NOMO-1 (cell line): Measurements from ENCODE around the gene TSPAN14.

Experiments
- DNase-seq, 2 experiments: peaks; one replicate each; lab custom pipeline; 2025; ENCODE audit not compliant: unreplicated experiment in 2 of 2; lab: John Stamatoyannopoulos, UW

The TSPAN14 gene

DNA sequence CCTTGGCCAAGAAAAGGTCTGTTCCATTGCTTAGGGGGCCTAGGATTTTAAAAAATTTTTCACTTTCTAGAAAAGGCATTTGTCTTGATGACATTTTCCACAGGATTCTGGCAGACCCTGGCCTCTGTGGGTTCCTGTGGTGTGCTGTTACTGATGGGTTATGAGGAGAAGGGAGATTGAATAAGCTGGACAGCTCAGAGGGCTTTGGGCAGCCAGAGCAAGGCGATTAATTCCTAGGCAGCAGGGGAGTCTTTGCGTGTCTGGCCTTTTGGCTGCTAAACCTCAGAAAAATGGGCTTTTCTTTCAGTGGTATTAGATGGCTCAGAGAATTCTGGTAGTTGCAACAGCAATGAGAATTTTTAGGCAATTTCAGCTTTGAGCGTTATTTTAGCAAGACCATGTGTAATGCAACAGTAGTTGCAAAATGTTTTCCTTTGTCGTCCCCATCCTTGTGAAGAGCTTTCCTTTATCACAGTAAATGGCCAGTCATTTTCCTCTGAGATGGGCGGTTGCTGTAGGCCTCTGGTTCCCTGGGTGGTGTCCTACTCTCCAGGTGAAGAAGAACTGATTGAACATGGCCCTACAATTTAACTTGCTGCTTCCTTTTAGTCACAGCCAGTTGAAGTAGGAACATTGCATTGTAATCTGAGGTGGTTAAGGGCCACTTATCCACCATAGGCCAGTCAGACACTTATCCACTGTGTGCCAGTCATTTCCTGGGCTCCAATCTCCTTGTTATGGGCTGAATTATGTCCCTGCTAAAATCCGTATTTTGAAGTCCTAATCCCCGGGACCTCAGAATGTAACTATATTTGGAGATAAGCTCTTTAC, 126.7 kb downstream of the TSPAN14 start:
- DNase-seq: peak; percentile 65 to 66

- no peak for DNase-seq
Measured at GRCh38 chr10:80581469-80581835, 127.3 kb downstream of the TSPAN14 start.

DNA sequence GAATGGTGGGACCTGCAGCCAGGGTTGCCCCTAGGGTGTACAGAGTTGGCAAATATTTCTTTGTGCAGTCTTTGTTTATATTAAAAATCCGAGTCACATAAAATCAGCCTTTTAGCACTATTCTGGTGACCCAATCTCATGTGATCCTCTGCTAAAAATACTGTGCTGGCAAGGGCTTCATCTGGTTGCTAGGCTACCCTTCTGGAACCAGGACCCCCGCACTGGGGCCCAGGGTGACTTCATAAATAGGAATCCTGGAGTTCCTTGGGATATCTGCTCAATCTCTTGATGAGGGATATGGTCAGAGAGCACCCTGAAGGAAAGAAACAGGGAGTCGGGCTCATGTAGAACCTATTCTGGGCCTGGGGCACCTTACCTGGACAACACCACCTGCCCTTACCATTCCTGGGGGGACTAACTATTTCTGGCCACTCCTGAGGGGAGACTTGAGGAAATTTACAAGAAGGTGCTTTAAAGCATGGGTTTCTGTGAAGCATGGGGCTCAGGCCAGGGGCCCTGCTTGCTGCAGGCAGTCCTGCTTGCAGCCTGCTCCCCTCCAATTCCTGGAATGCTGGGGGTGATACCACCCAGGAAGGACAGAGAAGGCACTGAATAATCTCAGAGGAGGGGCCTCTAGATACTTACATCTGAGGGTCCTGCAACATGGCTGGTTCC, 128.3 kb downstream of the TSPAN14 start:
- no peak for DNase-seq
